ENCODE measurements around the gene FAM107B. TPM values are rescaled to one million over a fixed set of nuclear protein-coding genes. Genes with fewer than 3 reads are reported as not detected.

FAM107B gene
- total and polyA plus RNA-seq, 2 of the 13 experiments (the other 11 are each of a cell fraction or from before 2014, with no cell fraction given), result 15.7 to 24.8 TPM

DNA sequence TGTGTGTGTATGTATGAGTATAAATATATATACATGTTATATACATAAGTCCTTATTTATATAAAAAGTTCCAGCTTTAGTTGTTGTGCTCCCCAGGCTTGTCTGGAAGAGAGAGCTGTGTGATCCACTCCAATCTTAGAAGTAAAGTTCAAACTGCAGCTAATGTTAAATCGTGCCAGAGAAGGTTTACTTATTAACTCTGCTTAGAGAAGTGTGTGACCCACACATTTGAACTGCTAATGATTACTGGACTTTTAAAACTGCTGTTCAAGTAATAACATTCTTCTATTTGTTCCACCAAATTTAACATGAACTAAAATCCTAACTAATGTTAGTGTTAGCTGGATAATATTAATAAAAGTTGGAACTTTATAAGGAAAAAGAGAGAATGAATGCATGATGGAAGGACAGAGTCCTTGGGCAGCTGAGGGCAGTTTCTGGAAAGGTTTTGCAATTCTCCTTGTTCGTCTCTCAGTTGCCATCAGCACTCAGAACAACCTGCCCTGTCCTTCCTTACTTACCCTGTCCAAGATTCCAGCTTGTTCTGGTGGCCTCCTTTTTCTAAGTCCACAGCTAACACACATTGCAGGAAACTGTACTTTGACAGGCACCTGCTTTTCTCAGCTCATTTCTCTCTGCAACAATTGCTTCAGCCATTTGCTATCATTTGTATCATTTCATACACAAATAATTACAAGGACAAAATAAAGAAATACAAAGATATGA, 162.6 kb downstream of the FAM107B start:
- Histone ChIP-seq H3K4me2 (ENCODE audit: low read depth, low read length) (peak overlapping the region; percentile 52), H4K20me1 (ENCODE audit: insufficient read depth, low read length) (no peaks in the 10 kb centered on the region), H3K27ac (ENCODE audit: extremely low read length, insufficient read depth, low read length) (peak overlapping the region; percentile 65), H3K4me3 (replicated peaks in 1 of 3; ENCODE audit: insufficient read depth in 1 of 3, low read depth in 2 of 3, low read length in 3 of 3) (peak overlapping the region in 2 of 3 experiments; percentile 17 to 33; a peak in 3 of 6 replicates), H3K4me1 (ENCODE audit: insufficient read depth, low read length) (peaks cover 59% of the 10 kb centered on the region), H2AFZ (ENCODE audit: low read length) (no peak overlapping the region), H3K36me3 (replicated peaks in 1 of 2; ENCODE audit: control insufficient read depth in 1 of 2, insufficient read depth in 2 of 2, low read length in 2 of 2) (no peaks in the 10 kb centered on the region), H3K79me2 (ENCODE audit: insufficient read depth, low read length) (no peaks in the 10 kb centered on the region), H3K27me3 (ENCODE audit: control insufficient read depth in 1 of 2, insufficient read depth in 2 of 2, low read length in 2 of 2) (no peaks in the 10 kb centered on the region), H3K9me3 (ENCODE audit: low read length) (no peaks in the 10 kb centered on the region), H3K9ac (ENCODE audit: insufficient read depth, low read depth, low read length) (no peak overlapping the region)
- WGBS (ENCODE audit: low lambda C conversion rate), result 0% methylated on average over 2 of the region's 2 CpGs
- ATAC-seq, result peak; percentile 96
- intact Hi-C loops (cut with micrococcal nuclease; ENCODE audit: unreplicated experiment) (no loop called here), in situ Hi-C loops (cut with HindIII; ENCODE audit: extremely low pct_ligation_motif_present, low pct_unique_long_range_greater_than_20kb) (no loop called here)
- peak; percentile 55 for DNase-seq (ENCODE audit: low spot score)
- ChIA-PET CTCF (ENCODE audit: low intra/inter-chr PET ratio, low total read pairs) (no interaction called here), POLR2A (interaction anchor here (1.1 to 2.0 kb wide), 3 partner anchors 24 to 62 kb away, joined by 3 to 6 read pairs (median 4); no protein-coding TSS in a partner anchor)
- BruUV-seq (replicated peaks), result no TSS peak
- FAIRE-seq, result peak; percentile 76
- TF ChIP-seq HNF1A (IDR thresholded peaks at IDR 0.05; ENCODE audit: low read depth) (peak; percentile 79), HNF1A (CRISPR knock-in tag; IDR thresholded peaks at IDR 0.05; ENCODE audit: borderline replicate concordance) (peak; percentile 76; the same call in 1 of the 2 replicates), KLF9 (CRISPR knock-in tag; IDR thresholded peaks at IDR 0.05; ENCODE audit: low read depth) (no peak), HNRNPUL1 (IDR thresholded peaks at IDR 0.05; ENCODE audit: low read depth, low read length) (0 out of 2 replicates have a peak, but pooled peaks have one; percentile 20), ARID5B (CRISPR knock-in tag; IDR thresholded peaks at IDR 0.05) (peak; percentile 34), ZNF441 (CRISPR knock-in tag; IDR thresholded peaks at IDR 0.05; ENCODE audit: borderline replicate concordance) (peak; percentile 61; the same call in 1 of the 2 replicates), CEBPG (CRISPR knock-in tag; IDR thresholded peaks at IDR 0.05) (peak; percentile 66; the same call in 1 of the 2 replicates), KLF6 (CRISPR knock-in tag; IDR thresholded peaks at IDR 0.05) (no peak), RARA (CRISPR knock-in tag; IDR thresholded peaks at IDR 0.05) (0 out of 2 replicates have a peak, but pooled peaks have one; percentile 13), ZNF614 (CRISPR knock-in tag; IDR thresholded peaks at IDR 0.05; ENCODE audit: borderline replicate concordance) (0 out of 2 replicates have a peak, but pooled peaks have one; percentile 53), ZNF556 (CRISPR knock-in tag; IDR thresholded peaks at IDR 0.05; ENCODE audit: borderline replicate concordance) (no peak), HNF4A (CRISPR knock-in tag; IDR thresholded peaks at IDR 0.05) (peak; percentile 51), ASH2L (IDR thresholded peaks at IDR 0.05; ENCODE audit: insufficient read length, low read depth, low read length) (peak; percentile 22)
- TF ChIP-seq, protein P1, sequence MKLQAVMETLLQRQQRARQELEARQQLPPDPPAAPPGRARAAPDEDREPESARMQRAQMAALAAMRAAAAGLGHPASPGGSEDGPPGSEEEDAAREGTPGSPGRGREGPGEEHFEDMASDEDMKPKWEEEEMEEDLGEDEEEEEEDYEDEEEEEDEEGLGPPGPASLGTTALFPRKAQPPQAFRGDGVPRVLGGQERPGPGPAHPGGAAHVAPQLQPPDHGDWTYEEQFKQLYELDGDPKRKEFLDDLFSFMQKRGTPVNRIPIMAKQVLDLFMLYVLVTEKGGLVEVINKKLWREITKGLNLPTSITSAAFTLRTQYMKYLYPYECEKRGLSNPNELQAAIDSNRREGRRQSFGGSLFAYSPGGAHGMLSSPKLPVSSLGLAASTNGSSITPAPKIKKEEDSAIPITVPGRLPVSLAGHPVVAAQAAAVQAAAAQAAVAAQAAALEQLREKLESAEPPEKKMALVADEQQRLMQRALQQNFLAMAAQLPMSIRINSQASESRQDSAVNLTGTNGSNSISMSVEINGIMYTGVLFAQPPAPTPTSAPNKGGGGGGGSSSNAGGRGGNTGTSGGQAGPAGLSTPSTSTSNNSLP (IDR thresholded peaks at IDR 0.05; ENCODE audit: low read depth, low read length), result 0 out of 2 replicates have a peak, but pooled peaks have one; percentile 9
